Vagina (tissue), 2 donors: ENCODE results near the gene NUDT16. TPM values are rescaled to one million over a fixed set of nuclear protein-coding genes. Genes with fewer than 3 reads are reported as not detected.

ENCODE experiments used
- DNase-seq, 2 donors: peaks; one replicate each; pipeline ENCODE4 v3.0.0-alpha.2; 2017; ENCODE audit errors: extremely low spot score in 2 of 2
- H3K27ac ChIP-seq: fragments of 200-600 bp; sonication (generic); one replicate; pipeline ENCODE4 v1.5.1; 2019
- H3K27me3 ChIP-seq: fragments of 200-600 bp; sonication (generic); one replicate; pipeline ENCODE4 v1.5.1; 2019
- H3K36me3 ChIP-seq, 2 donors: fragments of 200-600 bp; sonication (generic); one replicate each; pipeline ENCODE4 v1.5.1; 2017 to 2019
- H3K4me1 ChIP-seq: fragments of 200-600 bp; sonication (generic); one replicate; pipeline ENCODE4 v1.5.1; 2019
- H3K4me3 ChIP-seq, 2 donors: fragments of 200-600 bp; sonication (generic); 1 replicate in 1 of 2; 2 replicates in 1 of 2; pipeline ENCODE4 v1.5.1; 2016 to 2019
- H3K9me3 ChIP-seq: fragments of 200-600 bp; sonication (generic); one replicate; pipeline ENCODE4 v1.5.1; 2019
- POLR2A ChIP-seq, 2 donors: fragments of 450-650 bp; IDR thresholded peaks; one replicate each; pipeline ENCODE4 v1.6.1; 2017; ENCODE audit warnings: antibody characterized with exemption in 2 of 2, mild to moderate bottlenecking in 2 of 2, moderate library complexity in 2 of 2
- POLR2AphosphoS5 ChIP-seq, 2 donors: sonication (generic); formaldehyde crosslinking; IDR thresholded peaks; one replicate each; pipeline ENCODE4 v1.9.0; 2017; ENCODE audit warnings: antibody characterized with exemption in 2 of 2, mild to moderate bottlenecking in 2 of 2, low read depth in 1 of 2; ENCODE audit not compliant: insufficient read depth in 1 of 2
- intact Hi-C: fragments of 100-400 bp; cut with DNase I; formaldehyde crosslinking; loops from one replicate; pipeline ENCODE4 v1.15.1; 2023
- total RNA-seq: library from RNA; depleted of rRNA; stranded (reverse); fragments of >200 nt; gene quantifications from one replicate; pipeline ENCODE4 v1.2.3, GENCODE V29; 2016
- TF ChIP-seq, protein P1 (sequence below), 3 experiments: fragments of 450-650 bp in 2 of 3; fragments of 200-600 bp in 1 of 3; sonication (generic) in 1 of 3; IDR thresholded peaks; one replicate each; pipeline ENCODE4 v1.5.1; 2017 to 2019; ENCODE audit warnings: antibody characterized with exemption in 3 of 3, mild to moderate bottlenecking in 2 of 3, moderate library complexity in 2 of 3

Gene NUDT16
- total RNA-seq, 1 donor from 2014 or later: 18.2 TPM

DNA sequence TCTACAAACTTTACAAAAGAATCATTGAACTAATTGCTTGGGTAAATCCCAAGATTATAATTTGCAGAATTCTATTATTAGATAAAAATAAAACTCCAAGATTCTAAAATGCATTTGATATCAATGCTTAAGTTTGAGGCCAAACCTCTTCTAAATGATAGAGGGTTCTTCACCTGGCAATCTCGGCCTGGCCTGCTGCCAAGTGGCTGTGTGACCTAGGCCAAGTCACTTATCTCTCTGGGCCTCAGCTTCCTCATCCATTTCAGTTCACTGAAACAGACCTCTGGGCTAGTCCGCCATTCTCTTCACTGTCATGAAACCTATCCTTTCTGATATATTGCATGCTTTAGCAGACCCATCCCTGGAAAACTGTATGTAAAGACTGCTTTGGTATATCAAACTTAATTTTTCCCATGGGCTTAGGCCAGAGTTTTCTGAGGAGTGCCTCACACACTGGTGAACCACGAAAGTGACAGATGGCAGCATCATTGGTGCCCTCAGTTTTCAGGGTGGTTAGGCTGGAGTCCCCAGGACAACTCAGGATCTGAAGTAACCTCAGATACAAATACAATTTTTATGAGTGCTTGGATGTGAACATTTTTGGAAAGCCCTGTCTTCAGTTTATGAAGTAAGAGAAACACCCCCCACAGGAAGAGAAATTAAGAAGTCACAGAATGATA, 21.8 kb downstream of the NUDT16 start:
- Histone ChIP-seq H3K27ac (no peak overlapping the region), H3K4me3 (no peak overlapping the region), H3K9me3 (no peaks in the 10 kb centered on the region), H3K27me3 (no peaks in the 10 kb centered on the region), H3K36me3 (no peaks in the 10 kb centered on the region), H3K4me1 (peaks cover 4% of the 10 kb centered on the region)
- DNase-seq: no peak
- TF ChIP-seq POLR2A (IDR thresholded peaks at IDR 0.05) (no peak), POLR2AphosphoS5 (IDR thresholded peaks at IDR 0.05; ENCODE audit: insufficient read depth in 1 of 2, low read depth in 1 of 2) (no peak)
- TF ChIP-seq, protein P1, sequence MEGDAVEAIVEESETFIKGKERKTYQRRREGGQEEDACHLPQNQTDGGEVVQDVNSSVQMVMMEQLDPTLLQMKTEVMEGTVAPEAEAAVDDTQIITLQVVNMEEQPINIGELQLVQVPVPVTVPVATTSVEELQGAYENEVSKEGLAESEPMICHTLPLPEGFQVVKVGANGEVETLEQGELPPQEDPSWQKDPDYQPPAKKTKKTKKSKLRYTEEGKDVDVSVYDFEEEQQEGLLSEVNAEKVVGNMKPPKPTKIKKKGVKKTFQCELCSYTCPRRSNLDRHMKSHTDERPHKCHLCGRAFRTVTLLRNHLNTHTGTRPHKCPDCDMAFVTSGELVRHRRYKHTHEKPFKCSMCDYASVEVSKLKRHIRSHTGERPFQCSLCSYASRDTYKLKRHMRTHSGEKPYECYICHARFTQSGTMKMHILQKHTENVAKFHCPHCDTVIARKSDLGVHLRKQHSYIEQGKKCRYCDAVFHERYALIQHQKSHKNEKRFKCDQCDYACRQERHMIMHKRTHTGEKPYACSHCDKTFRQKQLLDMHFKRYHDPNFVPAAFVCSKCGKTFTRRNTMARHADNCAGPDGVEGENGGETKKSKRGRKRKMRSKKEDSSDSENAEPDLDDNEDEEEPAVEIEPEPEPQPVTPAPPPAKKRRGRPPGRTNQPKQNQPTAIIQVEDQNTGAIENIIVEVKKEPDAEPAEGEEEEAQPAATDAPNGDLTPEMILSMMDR (IDR thresholded peaks at IDR 0.05): no peak
- intact Hi-C loops: no loop called here

DNA sequence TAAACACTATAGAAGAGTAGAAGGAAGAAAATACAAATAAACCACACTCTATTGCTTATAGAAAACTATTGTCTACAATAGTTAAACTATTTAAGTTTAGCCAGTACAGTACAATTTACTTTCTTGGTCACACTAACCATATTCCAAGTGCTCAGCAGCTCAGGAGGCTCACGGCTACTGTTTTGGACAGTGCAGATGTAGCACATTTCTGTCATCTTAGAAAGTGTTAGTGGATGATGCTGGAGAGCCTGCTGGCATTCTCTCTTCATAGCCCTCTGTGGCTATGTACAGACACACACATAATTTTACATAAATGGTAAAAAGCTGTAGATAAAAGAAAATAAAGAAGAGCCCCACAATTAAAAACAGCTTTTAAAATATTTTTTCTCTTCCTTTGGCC, 23.8 kb downstream of the NUDT16 start:
- H3K4me3 ChIP-seq: no peak overlapping the region
- H3K27me3 ChIP-seq: no peaks in the 10 kb centered on the region
- H3K36me3 ChIP-seq: no peaks in the 10 kb centered on the region
- intact Hi-C loops: no loop called here
- no peaks in the 10 kb centered on the region for H3K9me3 ChIP-seq
- H3K4me1 ChIP-seq: peaks cover 4% of the 10 kb centered on the region
- no peak for TF ChIP-seq POLR2AphosphoS5 (IDR thresholded peaks at IDR 0.05; ENCODE audit: insufficient read depth in 1 of 2, low read depth in 1 of 2)
- TF ChIP-seq, protein P1 (IDR thresholded peaks at IDR 0.05): no peak
- no peak for TF ChIP-seq POLR2A (IDR thresholded peaks at IDR 0.05)
- H3K27ac ChIP-seq: no peak overlapping the region
- DNase-seq: no peak

DNA sequence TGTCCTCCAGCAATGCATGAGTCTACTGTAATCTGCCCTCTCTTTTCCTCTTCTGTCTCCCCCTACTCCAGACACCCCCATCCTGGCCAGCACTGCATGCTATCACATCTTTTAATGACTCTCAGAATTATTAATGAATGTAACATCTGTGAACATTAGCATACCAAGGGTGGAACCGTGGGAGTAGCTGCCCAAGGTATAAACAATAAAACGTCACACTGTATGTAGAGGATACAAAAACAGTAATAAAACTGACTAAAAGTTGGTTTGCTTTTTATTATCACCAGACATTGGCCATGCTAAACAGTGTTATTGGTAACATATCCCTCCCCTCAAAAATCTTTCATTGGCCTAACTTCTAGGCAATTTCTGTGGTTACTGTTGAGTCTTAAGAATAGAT, 24.7 kb downstream of the NUDT16 start:
- intact Hi-C loops: no loop called here
- no peak overlapping the region for H3K27ac ChIP-seq
- H3K4me1 ChIP-seq: peaks cover 4% of the 10 kb centered on the region
- no peaks in the 10 kb centered on the region for H3K9me3 ChIP-seq
- TF ChIP-seq POLR2AphosphoS5 (IDR thresholded peaks at IDR 0.05; ENCODE audit: insufficient read depth in 1 of 2, low read depth in 1 of 2) (no peak), POLR2A (IDR thresholded peaks at IDR 0.05) (no peak)
- TF ChIP-seq, protein P1 (IDR thresholded peaks at IDR 0.05): no peak
- H3K27me3 ChIP-seq: no peaks in the 10 kb centered on the region
- H3K36me3 ChIP-seq: no peaks in the 10 kb centered on the region
- H3K4me3 ChIP-seq: no peak overlapping the region
- no peak for DNase-seq

DNA sequence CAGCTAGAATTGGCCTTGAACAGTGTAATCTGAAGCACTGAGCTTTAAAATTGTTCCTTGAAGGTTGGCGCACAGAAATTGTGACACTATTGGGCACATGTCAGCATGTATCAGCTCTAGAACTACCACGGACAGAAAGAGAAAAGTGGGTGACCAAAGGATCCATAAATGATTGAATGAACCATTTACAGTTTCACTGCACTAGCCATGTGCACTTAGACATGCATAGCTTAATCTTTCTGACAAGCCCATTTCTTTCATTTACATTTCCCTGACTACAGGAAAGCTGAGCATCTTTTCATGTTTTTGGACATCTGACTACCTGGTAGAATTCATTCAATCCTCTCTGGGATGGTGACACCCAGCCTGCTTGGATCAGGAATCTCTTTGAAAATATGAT, 36.2 kb downstream of the NUDT16 start:
- Histone ChIP-seq H3K27ac (no peak overlapping the region), H3K4me3 (no peak overlapping the region), H3K36me3 (no peaks in the 10 kb centered on the region), H3K9me3 (no peaks in the 10 kb centered on the region), H3K4me1 (no peaks in the 10 kb centered on the region), H3K27me3 (no peaks in the 10 kb centered on the region)
- DNase-seq: no peak
- intact Hi-C loops: no loop called here
- TF ChIP-seq, protein P1 (IDR thresholded peaks at IDR 0.05): no peak
- TF ChIP-seq POLR2AphosphoS5 (IDR thresholded peaks at IDR 0.05; ENCODE audit: insufficient read depth in 1 of 2, low read depth in 1 of 2): no peak
- no peak for TF ChIP-seq POLR2A (IDR thresholded peaks at IDR 0.05)

DNA sequence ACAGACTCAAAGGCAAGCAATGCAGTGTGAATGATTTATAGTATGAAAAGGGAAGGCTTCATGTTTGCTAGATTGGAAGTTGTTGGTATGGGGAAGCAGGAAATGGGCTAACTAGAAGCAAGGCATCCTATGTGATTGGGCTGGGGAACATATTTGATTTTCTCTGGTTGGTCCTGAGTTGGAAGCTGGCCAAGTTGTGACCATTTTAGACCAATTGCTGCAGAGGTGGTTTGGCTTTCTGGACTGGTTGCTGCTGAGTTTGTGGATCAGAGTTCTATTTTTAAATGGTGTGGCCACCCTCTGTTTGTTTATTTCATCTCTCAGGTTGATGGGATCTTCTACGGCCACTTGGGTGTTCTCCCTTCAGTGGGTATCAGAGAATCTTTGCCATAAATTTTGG, 39.7 kb downstream of the NUDT16 start:
- Histone ChIP-seq H3K4me3 (no peak overlapping the region), H3K36me3 (no peaks in the 10 kb centered on the region), H3K4me1 (no peaks in the 10 kb centered on the region), H3K9me3 (no peaks in the 10 kb centered on the region), H3K27ac (no peak overlapping the region), H3K27me3 (no peaks in the 10 kb centered on the region)
- intact Hi-C loops: no loop called here
- TF ChIP-seq, protein P1 (IDR thresholded peaks at IDR 0.05): no peak
- TF ChIP-seq POLR2AphosphoS5 (IDR thresholded peaks at IDR 0.05; ENCODE audit: insufficient read depth in 1 of 2, low read depth in 1 of 2) (no peak), POLR2A (IDR thresholded peaks at IDR 0.05) (no peak)
- no peak for DNase-seq
